ENCODE data around the gene MEOX1.
"Not testable (repeated sequence)": the region's sequence is repeated elsewhere in the genome, so short reads cannot be mapped to it uniquely, and the experiment has no call there.

Gene MEOX1

DNA sequence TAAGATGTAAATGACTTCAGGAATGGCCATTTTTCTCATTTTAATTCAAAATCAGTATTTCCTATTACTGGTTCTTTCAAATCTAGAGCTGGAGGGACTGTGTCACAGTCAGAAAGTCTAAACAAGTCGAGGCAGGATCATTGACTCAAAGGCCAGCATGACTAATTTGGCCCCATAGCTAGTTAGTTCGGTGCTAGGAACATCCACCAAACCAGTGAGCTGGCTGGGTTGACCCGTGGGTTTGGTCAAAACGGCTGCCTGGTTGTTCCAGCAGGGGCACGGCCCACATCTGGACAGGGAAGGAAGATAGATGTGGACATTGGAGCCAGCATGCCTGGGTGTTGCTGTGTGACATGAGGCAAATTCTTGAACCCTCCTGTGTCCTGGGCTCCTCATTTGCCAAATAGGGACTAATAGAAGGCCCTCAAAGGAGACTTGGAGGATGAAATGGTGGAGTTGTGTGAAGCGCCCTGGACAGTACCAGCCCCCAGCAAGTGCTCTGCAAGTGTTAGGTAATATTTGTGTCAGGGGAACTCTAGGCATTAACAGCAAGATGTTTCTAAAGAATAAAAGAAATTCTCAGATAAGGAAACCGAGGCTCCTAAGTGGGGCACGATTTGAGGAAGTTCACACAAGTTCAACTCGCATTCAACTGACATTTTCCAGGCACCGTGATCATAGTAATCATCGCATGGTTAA lies 46.2 kb downstream of the MEOX1 start:
- no peak for DNase-seq

DNA sequence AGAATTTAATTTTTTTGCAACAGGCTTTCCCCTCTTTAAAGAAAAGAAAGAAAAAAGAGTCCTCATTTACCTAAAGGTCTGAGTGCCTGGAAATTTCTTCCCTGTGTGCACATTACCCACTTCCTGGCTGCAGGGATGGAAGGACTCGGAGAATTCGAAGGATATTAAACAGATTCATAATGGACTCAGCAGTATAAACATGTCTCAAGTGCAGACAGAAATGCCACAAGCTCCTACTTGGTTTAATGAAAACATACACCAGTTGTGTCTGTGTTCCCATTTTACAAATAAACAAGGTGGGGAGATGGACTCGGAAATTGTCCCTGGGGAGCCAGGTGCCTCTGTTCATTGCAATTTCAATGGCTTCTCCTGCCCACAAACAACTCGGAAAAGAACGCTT lies 47.2 kb downstream of the MEOX1 start:
- no peak for DNase-seq

- no peak for DNase-seq
These were observed 47.8 kb downstream of the MEOX1 start for GRCh38 chr17:43613917-43614316.

DNA sequence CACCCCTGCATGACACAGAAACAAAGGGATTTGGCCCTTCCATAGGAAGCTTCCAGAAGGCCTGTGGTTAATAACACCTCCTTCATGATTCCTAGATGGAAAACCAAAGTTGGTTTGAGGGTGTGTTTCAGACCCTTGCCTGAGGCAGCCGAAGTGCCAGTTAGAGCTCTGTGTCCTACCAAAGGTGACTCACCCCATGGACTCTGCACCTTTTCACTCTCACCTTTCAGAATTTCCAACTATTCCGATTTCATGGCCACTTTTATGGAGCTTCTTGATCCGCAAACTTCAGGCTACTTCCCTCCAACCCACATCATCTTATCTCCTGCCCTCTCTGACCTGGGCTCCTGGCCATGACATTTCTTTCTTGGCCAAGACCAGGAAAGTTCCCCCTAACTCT lies 49.2 kb downstream of the MEOX1 start:
- DNase-seq = no peak

DNA sequence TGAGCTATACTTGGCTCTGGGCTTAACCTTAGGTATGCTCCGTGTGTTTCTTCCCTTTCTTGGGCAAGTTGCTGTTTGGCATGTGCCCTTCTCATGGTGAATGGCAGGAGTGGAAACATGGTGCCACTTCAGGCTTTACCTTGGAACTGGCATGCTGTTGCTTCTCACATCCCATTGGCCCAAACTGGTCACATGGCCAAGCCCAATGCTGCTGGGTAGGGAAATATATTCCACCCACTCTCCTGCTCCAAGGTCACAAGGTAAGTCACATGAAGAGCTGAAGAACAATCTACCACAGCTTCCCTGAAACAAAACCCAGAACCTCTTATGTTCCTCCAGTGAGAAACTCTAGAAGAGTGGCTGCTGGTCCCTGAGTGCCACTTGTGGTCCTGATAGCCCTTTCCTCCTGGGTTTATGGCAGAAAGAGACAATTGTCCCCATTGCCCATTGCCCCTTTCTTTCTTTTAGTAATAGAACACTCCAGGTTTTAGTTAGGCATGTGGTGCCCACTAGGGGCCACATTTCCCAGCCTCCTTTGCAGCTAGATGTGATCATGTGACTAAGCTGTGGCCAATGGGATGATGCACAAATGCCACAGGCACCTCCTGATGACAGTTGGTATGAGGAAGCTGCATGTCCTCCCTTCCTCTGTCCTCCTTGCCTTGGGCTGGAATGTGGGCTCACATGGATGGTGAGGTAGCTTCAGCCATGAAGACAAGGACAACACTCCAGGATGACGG lies 50.3 kb downstream of the MEOX1 start:
- DNase-seq = no peak

DNA sequence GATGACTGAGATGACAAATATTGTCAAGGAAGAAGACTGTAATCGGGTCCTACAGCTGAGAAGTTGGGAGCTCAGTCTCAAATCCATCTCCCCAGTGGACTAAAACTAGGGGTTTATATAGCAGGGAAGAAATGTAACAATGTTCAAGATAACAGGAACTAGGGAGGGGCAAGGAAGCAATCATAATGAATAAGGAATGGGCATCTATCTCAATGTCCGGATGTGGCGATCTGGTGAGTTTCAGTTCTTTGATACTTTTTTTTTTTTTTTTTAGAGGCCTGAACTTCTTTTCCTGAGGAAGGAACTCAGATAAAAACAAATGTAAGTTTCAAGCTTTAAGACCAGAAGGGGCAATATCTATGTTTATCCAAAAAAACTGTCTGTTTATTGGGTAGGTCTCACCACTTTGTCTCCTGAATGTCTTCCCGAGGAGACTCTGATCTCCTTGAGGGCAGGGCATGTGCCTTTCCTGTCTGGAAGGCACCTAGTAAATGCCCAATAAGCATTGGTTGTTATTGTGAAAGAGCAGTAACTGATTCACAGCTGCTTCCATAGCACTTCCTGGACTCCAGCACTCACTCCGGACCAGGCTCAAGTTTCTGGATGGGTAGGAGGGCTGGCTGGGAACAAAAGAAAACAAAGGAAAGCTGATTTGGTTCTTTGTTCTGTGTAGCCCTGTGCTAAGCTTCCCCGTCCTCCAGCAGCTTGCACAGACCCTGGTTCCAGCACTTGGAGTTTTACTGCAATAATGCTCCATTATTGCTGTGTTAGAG lies 51.9 kb downstream of the MEOX1 start:
- no peak for DNase-seq

DNA sequence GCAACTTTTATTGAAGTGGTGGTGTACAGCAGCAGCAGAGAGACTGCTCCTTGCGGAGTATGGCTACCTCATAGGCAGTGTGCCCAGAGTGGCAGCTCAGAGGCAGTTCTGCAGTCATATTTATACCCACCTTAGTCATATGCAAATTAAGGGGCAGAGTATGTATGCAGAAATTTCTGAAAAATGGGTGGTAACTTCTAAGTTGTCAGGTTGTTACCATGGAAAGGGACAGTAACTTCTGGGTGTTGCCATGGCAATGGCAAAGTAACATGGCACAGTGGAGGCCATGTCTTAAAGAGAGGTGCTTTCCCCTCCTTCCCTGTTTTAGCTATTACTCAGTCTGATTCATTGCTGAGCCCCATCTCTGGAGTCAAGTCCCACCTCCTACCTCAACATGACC lies 53.4 kb downstream of the MEOX1 start:
- DNase-seq = no peak

- DNase-seq = no peak
These were observed 57.2 kb downstream of the MEOX1 start for GRCh38 chr17:43604549-43604948.

- no peak for DNase-seq
These were observed 58.4 kb downstream of the MEOX1 start for GRCh38 chr17:43603321-43603720.

- DNase-seq = not testable (repeated sequence)
These were observed 59.2 kb downstream of the MEOX1 start for GRCh38 chr17:43602556-43602955.

- no peak for DNase-seq
These were observed 60.3 kb downstream of the MEOX1 start for GRCh38 chr17:43601280-43602039.

DNA sequence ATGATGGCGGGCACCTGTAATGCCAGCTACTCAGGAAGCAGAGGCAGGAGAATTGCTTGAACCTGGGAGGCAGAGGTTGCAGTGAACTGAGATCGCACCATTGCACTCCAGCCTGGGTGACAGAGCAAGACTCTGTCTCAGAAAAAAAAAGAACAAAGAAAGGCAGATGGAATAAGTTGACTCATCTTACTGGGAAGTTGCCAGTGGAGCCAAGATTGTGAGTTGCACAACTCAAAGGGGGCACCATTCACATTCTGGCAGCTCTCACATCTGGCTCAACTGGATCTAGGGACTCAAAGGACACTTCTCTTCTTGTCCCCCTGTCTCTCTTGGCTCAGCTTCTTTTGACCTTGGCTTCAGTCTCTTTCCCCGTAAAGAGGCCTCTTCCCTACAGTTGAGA lies 61.9 kb downstream of the MEOX1 start:
- DNase-seq = no peak

DNA sequence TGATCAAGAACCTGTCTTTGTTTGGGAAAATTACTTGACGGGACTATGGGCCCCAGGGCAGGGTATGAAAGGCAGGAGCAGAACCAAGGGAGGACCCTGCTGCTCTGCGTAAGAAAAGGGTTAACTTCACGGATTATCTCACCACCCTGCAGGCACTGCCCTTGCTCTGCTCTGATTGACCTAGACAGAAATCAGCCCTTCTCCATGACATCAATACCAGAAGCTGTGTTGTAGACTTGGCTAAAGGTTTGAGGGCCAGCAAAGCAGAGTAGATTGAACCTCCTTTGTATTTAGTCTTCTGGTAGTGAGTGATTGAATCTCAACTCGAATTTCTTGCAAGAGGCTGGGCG lies 62.7 kb downstream of the MEOX1 start:
- DNase-seq = no peak

DNA sequence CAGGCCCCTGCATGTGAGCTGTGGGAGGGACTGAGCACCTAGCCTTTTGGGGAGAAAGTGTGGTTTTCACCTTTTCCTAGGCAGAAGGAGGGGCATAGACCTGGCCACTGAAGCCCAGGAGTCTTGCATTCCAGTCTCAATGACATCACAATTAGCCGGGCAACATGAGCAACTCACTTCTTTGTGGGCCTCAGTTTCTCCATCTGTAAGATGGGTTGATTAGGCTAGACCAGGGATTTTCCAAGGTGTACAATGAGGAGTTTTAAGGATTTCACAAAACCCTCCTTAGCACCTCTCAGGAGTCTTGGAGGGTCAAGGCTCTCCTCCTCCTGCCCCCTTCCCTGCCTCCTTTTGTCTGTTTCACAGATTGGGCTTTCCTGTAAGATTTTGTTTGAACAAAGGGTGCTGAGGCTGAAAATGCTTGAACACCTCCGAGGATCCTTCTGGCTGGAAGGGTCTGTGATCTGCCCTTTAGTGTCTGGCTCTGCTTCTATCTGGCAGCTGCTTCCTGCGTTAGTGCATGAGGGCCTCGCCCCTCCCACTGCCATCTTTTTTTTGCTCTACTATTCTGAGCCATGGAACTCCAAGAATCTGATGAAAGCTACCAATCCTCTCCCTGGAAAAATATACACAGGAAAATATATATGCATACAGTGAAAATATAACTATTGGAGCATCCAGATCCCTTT lies 63.2 kb downstream of the MEOX1 start:
- DNase-seq = no peak

DNA sequence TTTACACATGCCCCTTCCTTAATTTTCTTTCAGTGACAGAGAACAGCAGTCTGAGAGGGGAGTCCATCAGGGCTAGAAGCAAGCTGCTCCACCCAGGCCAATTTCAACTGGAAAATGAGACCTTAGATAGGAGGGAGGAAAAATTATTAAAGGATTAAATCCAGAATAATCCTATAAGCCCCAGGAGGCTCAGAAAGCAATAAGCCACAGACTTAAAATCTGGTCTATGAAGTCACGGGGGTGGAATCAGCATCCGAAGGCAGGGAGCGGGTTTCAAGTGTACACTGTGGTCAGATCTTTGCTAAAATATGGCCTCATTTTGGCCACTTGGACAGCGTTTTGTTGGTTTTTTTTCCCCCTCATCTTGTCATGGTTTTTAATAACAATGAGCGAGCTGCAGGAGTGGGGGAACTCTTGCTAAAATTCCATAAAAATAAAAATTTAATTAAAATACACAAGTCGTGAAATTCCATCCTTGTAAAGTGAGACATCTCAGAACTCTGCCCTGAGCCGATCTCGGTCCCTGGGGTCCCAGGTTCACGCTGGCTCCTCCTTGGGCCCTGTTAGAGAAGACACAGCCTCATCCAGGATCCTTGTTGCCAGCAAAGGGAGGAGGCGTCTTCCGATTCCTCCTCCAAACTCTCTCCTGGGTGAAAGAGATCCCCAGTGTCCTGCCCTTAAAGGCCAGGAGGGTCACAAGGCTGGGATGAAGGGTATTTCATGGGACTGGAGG lies 63.9 kb downstream of the MEOX1 start:
- DNase-seq = no peak

- DNase-seq = no peak
These were observed 66.3 kb downstream of the MEOX1 start for GRCh38 chr17:43595466-43595865.

GRCh38 chr17:43591779-43592562 lies 69.8 kb downstream of the MEOX1 start:
- no peak for DNase-seq

GRCh38 chr17:43591001-43591400 lies 70.7 kb downstream of the MEOX1 start:
- no peak for DNase-seq

Data from NCI-H1436 treated with DMSO at 0.1 percent for 48 hours (cell line).